ENCODE data around the gene MRGPRE. TPM values are rescaled to one million over a fixed set of nuclear protein-coding genes. Genes with fewer than 3 reads are reported as not detected.

Gene MRGPRE, protein sequence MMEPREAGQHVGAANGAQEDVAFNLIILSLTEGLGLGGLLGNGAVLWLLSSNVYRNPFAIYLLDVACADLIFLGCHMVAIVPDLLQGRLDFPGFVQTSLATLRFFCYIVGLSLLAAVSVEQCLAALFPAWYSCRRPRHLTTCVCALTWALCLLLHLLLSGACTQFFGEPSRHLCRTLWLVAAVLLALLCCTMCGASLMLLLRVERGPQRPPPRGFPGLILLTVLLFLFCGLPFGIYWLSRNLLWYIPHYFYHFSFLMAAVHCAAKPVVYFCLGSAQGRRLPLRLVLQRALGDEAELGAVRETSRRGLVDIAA
- total RNA-seq: not detected in 2 replicates

GRCh38 chr11:3231851-3232744, at the start of gene MRGPRE:
Gene MRGPRE, minus strand, starts transcription at chr11:3232417. Its CDS starts 3,618 bp downstream, at chr11:3228799.

DNA sequence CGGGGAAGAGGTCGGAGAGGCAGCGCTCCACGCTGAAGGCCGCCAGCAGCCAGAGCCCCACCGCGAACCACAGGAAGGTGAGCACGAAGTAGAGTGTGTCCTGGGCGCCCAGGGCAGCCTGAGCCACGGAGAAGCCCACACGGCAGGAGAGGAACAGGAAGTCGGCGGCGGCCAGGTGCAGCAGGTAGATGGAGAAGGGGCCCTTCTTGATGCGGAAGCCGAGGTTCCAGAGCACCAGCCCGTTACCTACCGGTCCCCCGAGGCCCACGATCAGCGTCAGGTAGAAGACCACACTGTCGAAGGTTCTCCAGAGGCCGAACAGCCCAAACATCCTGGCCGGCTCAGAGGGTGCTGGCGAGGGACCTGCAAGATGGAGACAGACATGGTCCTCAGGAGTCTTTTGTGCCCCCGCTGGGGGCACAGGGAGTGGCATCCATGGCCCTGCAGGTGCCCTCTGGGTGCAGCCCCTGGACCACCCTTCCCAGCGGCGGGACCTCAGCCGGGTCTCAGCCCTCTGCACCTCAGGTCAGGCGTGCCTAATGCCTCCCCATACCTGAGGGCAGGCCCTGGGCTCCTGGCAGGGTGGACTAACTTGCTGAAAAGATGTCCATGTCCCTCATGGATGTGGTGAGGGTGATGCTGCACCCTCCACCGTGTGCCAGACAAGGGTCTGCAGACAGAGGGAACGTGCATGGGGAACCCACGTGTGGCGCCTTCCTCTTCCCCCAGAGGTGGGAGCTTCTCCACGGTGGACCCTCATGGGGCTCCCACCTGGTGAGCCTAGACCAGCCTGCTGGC, 13.5 kb downstream of the MRGPRE start, which contains the start of gene MRGPRG:
Gene MRGPRG, minus strand, starts transcription at position 331 of the 798 bp plus-strand sequence. Its CDS starts 0 bp downstream, at position 331.

Other genes starting within 250 kb of the MRGPRE start
- 81.6 and 86.2 TPM in 2 replicates for gene NAP1L4, start 240.1 kb downstream of the MRGPRE start, total RNA-seq
- 82.9 and 86.5 TPM in 2 replicates for gene CARS1, start 175.0 kb downstream of the MRGPRE start, total RNA-seq
- 32.9 and 43.9 TPM in 2 replicates for gene OSBPL5, start 67.1 kb downstream of the MRGPRE start, total RNA-seq
- not detected in 2 replicates for gene MRGPRG, start 13.6 kb downstream of the MRGPRE start, total RNA-seq
- gene ZNF195, start 146.7 kb upstream of the MRGPRE start, total RNA-seq: 15.6 and 18.3 TPM in 2 replicates